Endothelial cell of umbilical vein (primary cell): ENCODE results near the gene OBP2B.

ENCODE experiments used
- EZH2 ChIP-seq: IDR thresholded peaks from 2 replicates; pipeline ENCODE4 v1.6.1; 2012; ENCODE audit warnings: borderline replicate concordance, low read depth, mild to moderate bottlenecking, moderate library complexity, low read length, inconsistent platforms; ENCODE audit not compliant: severe bottlenecking
- MYC ChIP-seq: IDR thresholded peaks from one replicate; pipeline ENCODE4 v1.6.1; 2011; ENCODE audit warnings: mild to moderate bottlenecking, low read depth, low read length
- POLR2A ChIP-seq: IDR thresholded peaks from 2 replicates; pipeline ENCODE4 v1.6.1; 2012; ENCODE audit warnings: low read depth, mild to moderate bottlenecking, control low read depth, low read length
- POLR2AphosphoS5 ChIP-seq: IDR thresholded peaks from 2 replicates; pipeline ENCODE4 v1.6.1; 2012; ENCODE audit warnings: low read depth, mild to moderate bottlenecking, control low read depth, low read length, moderate library complexity; ENCODE audit not compliant: insufficient read depth
- TF ChIP-seq, protein P1 (sequence below), 2 donors: IDR thresholded peaks; 1 replicate in 1 of 2; 2 replicates in 1 of 2; pipeline ENCODE4 v1.5.1; 2011; ENCODE audit warnings: low read length in 2 of 2, mild to moderate bottlenecking in 2 of 2, moderate library complexity in 2 of 2, control low read depth in 1 of 2, inconsistent platforms in 1 of 2, low read depth in 1 of 2; ENCODE audit not compliant: insufficient read depth in 1 of 2; ENCODE audit errors: extremely low read depth in 1 of 2
- TF ChIP-seq, protein P2 (sequence below): IDR thresholded peaks from 2 replicates; pipeline ENCODE4 v1.6.1; 2011; ENCODE audit not compliant: insufficient read depth, insufficient read length

DNA sequence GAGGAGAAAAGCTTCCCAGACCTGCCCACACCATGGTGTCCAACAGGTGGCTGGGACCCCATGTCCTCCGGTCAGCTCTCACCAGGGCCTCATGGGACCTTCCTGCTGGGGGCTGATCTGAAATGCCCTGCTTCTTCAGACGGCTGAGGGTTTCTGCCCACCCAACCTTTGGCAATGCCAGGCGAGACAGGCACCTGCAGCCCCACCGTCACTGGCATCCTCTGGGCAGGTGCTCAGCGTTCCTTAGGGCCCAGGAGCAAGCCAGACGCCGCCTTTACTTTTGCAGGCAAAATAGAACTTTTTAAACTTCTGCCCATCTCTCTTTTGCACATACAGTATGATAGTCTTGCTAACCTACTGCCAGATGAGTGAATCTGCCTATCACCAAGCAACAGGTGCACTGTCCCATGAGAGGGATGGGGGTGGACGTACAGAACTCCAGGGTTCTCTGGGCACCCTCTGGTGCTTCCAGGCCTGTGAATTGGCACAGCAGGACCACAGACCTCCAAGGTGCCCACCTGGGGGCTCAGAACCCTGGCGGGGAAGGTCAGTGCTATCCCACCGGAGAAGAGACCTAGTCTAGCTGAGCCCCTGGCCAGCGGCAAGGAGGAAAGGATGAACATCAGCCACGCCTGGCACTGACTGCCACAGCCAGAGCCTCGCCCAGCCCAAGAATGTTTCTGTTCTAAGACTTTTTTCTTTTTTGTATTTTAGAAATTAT is 7.5 kb downstream of the OBP2B start:
- TF ChIP-seq, protein P1, sequence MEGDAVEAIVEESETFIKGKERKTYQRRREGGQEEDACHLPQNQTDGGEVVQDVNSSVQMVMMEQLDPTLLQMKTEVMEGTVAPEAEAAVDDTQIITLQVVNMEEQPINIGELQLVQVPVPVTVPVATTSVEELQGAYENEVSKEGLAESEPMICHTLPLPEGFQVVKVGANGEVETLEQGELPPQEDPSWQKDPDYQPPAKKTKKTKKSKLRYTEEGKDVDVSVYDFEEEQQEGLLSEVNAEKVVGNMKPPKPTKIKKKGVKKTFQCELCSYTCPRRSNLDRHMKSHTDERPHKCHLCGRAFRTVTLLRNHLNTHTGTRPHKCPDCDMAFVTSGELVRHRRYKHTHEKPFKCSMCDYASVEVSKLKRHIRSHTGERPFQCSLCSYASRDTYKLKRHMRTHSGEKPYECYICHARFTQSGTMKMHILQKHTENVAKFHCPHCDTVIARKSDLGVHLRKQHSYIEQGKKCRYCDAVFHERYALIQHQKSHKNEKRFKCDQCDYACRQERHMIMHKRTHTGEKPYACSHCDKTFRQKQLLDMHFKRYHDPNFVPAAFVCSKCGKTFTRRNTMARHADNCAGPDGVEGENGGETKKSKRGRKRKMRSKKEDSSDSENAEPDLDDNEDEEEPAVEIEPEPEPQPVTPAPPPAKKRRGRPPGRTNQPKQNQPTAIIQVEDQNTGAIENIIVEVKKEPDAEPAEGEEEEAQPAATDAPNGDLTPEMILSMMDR (IDR thresholded peaks at IDR 0.05; ENCODE audit: extremely low read depth in 1 of 2, insufficient read depth in 1 of 2, low read depth in 1 of 2, low read length in 2 of 2) = no peak
- no peak for TF ChIP-seq POLR2A
- no peak for TF ChIP-seq POLR2AphosphoS5
- TF ChIP-seq, protein P2, sequence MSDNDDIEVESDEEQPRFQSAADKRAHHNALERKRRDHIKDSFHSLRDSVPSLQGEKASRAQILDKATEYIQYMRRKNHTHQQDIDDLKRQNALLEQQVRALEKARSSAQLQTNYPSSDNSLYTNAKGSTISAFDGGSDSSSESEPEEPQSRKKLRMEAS = no peak
- TF ChIP-seq EZH2 = no peak
- no peak for TF ChIP-seq MYC
